OCI-LY1 (cell line): ENCODE data around the gene CETP.

Source experiments
- EZH2 ChIP-seq: fragments of 200-600 bp; sonication (generic), shearing (Covaris generic); IDR thresholded peaks from 2 replicates; pipeline ENCODE4 v1.8.0; 2017; ENCODE audit warnings: borderline replicate concordance, mixed run types, mild to moderate bottlenecking, antibody characterized with exemption, low read length, moderate library complexity, mixed read lengths
- TF ChIP-seq, protein P1 (sequence below): fragments of 200-600 bp; sonication (generic), shearing (Covaris generic); IDR thresholded peaks from 2 replicates; pipeline ENCODE4 v1.5.1; 2017; ENCODE audit warnings: mild to moderate bottlenecking, antibody characterized with exemption, low read length, moderate library complexity, mixed read lengths

DNA sequence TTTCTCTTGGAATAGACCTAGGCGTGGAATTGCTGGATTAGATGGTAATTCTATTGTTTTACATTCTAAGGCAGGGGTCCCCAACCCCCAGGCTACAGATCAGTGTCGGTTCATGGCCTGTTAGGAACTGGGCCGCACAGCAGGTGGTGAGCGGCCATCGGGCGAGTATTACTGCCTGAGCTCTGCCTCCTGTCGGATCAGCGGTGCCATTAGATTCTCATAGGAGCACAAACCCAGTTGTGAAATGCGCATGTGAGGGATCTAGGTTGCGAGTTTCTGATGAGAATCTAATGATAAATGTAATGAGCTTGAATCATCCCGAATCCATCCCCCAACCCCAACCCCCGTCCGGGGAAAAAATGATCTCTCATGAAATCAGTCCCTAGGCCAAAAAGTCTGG, 50.6 kb downstream of the CETP start:
- TF ChIP-seq, protein P1, sequence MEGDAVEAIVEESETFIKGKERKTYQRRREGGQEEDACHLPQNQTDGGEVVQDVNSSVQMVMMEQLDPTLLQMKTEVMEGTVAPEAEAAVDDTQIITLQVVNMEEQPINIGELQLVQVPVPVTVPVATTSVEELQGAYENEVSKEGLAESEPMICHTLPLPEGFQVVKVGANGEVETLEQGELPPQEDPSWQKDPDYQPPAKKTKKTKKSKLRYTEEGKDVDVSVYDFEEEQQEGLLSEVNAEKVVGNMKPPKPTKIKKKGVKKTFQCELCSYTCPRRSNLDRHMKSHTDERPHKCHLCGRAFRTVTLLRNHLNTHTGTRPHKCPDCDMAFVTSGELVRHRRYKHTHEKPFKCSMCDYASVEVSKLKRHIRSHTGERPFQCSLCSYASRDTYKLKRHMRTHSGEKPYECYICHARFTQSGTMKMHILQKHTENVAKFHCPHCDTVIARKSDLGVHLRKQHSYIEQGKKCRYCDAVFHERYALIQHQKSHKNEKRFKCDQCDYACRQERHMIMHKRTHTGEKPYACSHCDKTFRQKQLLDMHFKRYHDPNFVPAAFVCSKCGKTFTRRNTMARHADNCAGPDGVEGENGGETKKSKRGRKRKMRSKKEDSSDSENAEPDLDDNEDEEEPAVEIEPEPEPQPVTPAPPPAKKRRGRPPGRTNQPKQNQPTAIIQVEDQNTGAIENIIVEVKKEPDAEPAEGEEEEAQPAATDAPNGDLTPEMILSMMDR = no peak
- TF ChIP-seq EZH2 = no peak
